GM19372 (cell line): ENCODE measurements around the gene CNNM3.
"Not testable (repeated sequence)": the region's sequence is repeated elsewhere in the genome, so short reads cannot be mapped to it uniquely, and the experiment has no call there.

Experiments used
- ATAC-seq: cut with Tn5 transposase; IDR thresholded peaks from one replicate; pipeline ENCODE4 v1.9.1; 2021; ENCODE audit warnings: mild to moderate bottlenecking, low read depth, moderate library complexity; ENCODE audit not compliant: unreplicated experiment

Gene CNNM3

GRCh38 chr2:96816127-96816835, at the start of gene CNNM3:
CNNM3 (plus strand) TSS chr2:96816268; CDS start chr2:96816278, 10 bp downstream.
- ATAC-seq = peak; percentile 85

GRCh38 chr2:96767135-96767871, 48.8 kb upstream of the CNNM3 start:
- ATAC-seq = no peak

GRCh38 chr2:96768083-96768561, 47.9 kb upstream of the CNNM3 start:
- ATAC-seq = no peak

- no peak for ATAC-seq
Measured at GRCh38 chr2:96769814-96770213, 46.3 kb upstream of the CNNM3 start.

GRCh38 chr2:96770442-96771202, 45.4 kb upstream of the CNNM3 start:
- ATAC-seq = no peak

GRCh38 chr2:96771796-96772618, 44.1 kb upstream of the CNNM3 start:
- ATAC-seq = no peak

- ATAC-seq = no peak
Measured at GRCh38 chr2:96772903-96773671, 43.0 kb upstream of the CNNM3 start.

- no peak for ATAC-seq
Measured at GRCh38 chr2:96773922-96774321, 42.1 kb upstream of the CNNM3 start.

GRCh38 chr2:96775160-96775559, 40.9 kb upstream of the CNNM3 start:
- no peak for ATAC-seq

GRCh38 chr2:96783388-96783787, 32.7 kb upstream of the CNNM3 start:
- no peak for ATAC-seq

- no peak for ATAC-seq
Measured at GRCh38 chr2:96787411-96787810, 28.7 kb upstream of the CNNM3 start.

- ATAC-seq = no peak
Measured at GRCh38 chr2:96788442-96789244, 27.4 kb upstream of the CNNM3 start.

- no peak for ATAC-seq
Measured at GRCh38 chr2:96789245-96789617, 26.8 kb upstream of the CNNM3 start.

GRCh38 chr2:96792772-96793749, 23.0 kb upstream of the CNNM3 start:
- ATAC-seq = no peak

- no peak for ATAC-seq
Measured at GRCh38 chr2:96795076-96795475, 21.0 kb upstream of the CNNM3 start.

- ATAC-seq = not testable (repeated sequence)
Measured at GRCh38 chr2:96796497-96796896, 19.6 kb upstream of the CNNM3 start.

- ATAC-seq = no peak
Measured at GRCh38 chr2:96797066-96797625, 18.9 kb upstream of the CNNM3 start.
